WTC11 (cell line): ENCODE measurements around the gene CA10. TPM values are rescaled to one million over a fixed set of nuclear protein-coding genes. Genes with fewer than 3 reads are reported as not detected.

Source experiments
- ATAC-seq: fragments of 200-7000 bp; cut with Tn5 transposase; 2 replicates; pipeline ENCODE4 v1.10.0; 2021; ENCODE audit warnings: mild to moderate bottlenecking, moderate library complexity
- CTCF ChIA-PET: fragments of 300-600 bp; sonication (Branson Sonifier 250); formaldehyde crosslinking; loops from one replicate; lab custom pipeline; 2021; ENCODE audit warnings: antibody characterized with exemption; lab: Charles Lee
- POLR2A ChIA-PET: fragments of 350-600 bp; sonication (Branson Sonifier 250); formaldehyde crosslinking; loops from one replicate; lab custom pipeline; 2021; ENCODE audit warnings: antibody characterized with exemption; lab: Charles Lee
- DNase-seq: peaks from one replicate; pipeline ENCODE4 v3.0.0; 2021; ENCODE audit warnings: low spot score
- H3K27ac Mint-ChIP-seq: 2 replicates; pipeline ENCODE4 v1.8.0; 2021; ENCODE audit warnings: mixed read lengths
- H3K27me3 Mint-ChIP-seq: 2 replicates; pipeline ENCODE4 v1.8.0; 2021; ENCODE audit warnings: low read depth, mild to moderate bottlenecking, moderate library complexity, mixed read lengths
- H3K36me3 Mint-ChIP-seq: 2 replicates; pipeline ENCODE4 v1.8.0; 2021; ENCODE audit warnings: mixed read lengths
- H3K4me1 Mint-ChIP-seq: 2 replicates; pipeline ENCODE4 v1.8.0; 2022; ENCODE audit warnings: mixed read lengths
- H3K4me3 Mint-ChIP-seq: 2 replicates; pipeline ENCODE4 v1.8.0; 2021; ENCODE audit warnings: mild to moderate bottlenecking, moderate library complexity, mixed read lengths
- H3K9me3 Mint-ChIP-seq: 2 replicates; pipeline ENCODE4 v1.8.0; 2021; ENCODE audit warnings: mixed read lengths
- AFF4 ChIP-seq: sonication (generic); formaldehyde crosslinking; IDR thresholded peaks from 2 replicates; pipeline ENCODE4 v1.8.1; 2023; ENCODE audit warnings: mild to moderate bottlenecking, missing genetic modification reagents, borderline replicate concordance
- CBFB ChIP-seq: sonication (generic); formaldehyde crosslinking; IDR thresholded peaks from 2 replicates; pipeline ENCODE4 v1.8.1; 2022; ENCODE audit warnings: mild to moderate bottlenecking, low read depth, missing genetic modification reagents
- CTCF ChIP-seq: fragments of 200-600 bp; IDR thresholded peaks from 2 replicates; pipeline ENCODE4 v1.8.0; 2022; ENCODE audit warnings: antibody characterized with exemption
- E2F5 ChIP-seq: sonication (generic); formaldehyde crosslinking; IDR thresholded peaks from 2 replicates; pipeline ENCODE4 v1.8.1; 2022; ENCODE audit warnings: mild to moderate bottlenecking, moderate library complexity, missing genetic modification reagents
- ELF4 ChIP-seq: sonication (generic); formaldehyde crosslinking; IDR thresholded peaks from 2 replicates; pipeline ENCODE4 v1.8.1; 2022; ENCODE audit warnings: low read depth, mild to moderate bottlenecking, moderate library complexity, missing genetic modification reagents
- ESRRA ChIP-seq: sonication (generic); formaldehyde crosslinking; IDR thresholded peaks from 2 replicates; pipeline ENCODE4 v1.8.1; 2022; ENCODE audit warnings: mild to moderate bottlenecking, missing genetic modification reagents, borderline replicate concordance
- ETV6 ChIP-seq: sonication (generic); formaldehyde crosslinking; IDR thresholded peaks from 2 replicates; pipeline ENCODE4 v1.8.1; 2022; ENCODE audit warnings: mild to moderate bottlenecking, missing genetic modification reagents
- FOXK1 ChIP-seq: sonication (generic); formaldehyde crosslinking; IDR thresholded peaks from 2 replicates; pipeline ENCODE4 v1.8.0; 2022; ENCODE audit warnings: mild to moderate bottlenecking, moderate library complexity, missing genetic modification reagents
- FOXP1 ChIP-seq: sonication (generic); formaldehyde crosslinking; IDR thresholded peaks from 2 replicates; pipeline ENCODE4 v1.8.0; 2022; ENCODE audit warnings: missing genetic modification reagents, mild to moderate bottlenecking, moderate library complexity, borderline replicate concordance
- FOXP4 ChIP-seq: sonication (generic); formaldehyde crosslinking; IDR thresholded peaks from 2 replicates; pipeline ENCODE4 v1.8.0; 2022; ENCODE audit warnings: mild to moderate bottlenecking, missing genetic modification reagents
- GABPB1 ChIP-seq: sonication (generic); formaldehyde crosslinking; IDR thresholded peaks from 2 replicates; pipeline ENCODE4 v1.8.1; 2023; ENCODE audit warnings: mild to moderate bottlenecking, missing genetic modification reagents
- KAT7 ChIP-seq: sonication (generic); formaldehyde crosslinking; IDR thresholded peaks from 2 replicates; pipeline ENCODE4 v1.8.1; 2023; ENCODE audit warnings: missing genetic modification reagents, mild to moderate bottlenecking, borderline replicate concordance
- NFATC4 ChIP-seq: fragments of 250-450 bp; sonication (Bioruptor Pico); IDR thresholded peaks from 2 replicates; pipeline ENCODE4 v1.9.0; 2021; ENCODE audit warnings: mild to moderate bottlenecking
- NR1H2 ChIP-seq: sonication (generic); formaldehyde crosslinking; IDR thresholded peaks from 2 replicates; pipeline ENCODE4 v1.9.0; 2021; ENCODE audit warnings: mild to moderate bottlenecking, moderate library complexity, missing genetic modification reagents
- NR3C1 ChIP-seq: sonication (generic); formaldehyde crosslinking; conservative IDR thresholded peaks from 2 replicates; pipeline ENCODE4 v1.8.1; 2023; ENCODE audit warnings: low read depth, mild to moderate bottlenecking, missing genetic modification reagents
- PRRX2 ChIP-seq: fragments of 250-450 bp; sonication (Bioruptor Pico); IDR thresholded peaks from 2 replicates; pipeline ENCODE4 v1.8.0; 2021; ENCODE audit warnings: mild to moderate bottlenecking
- RELA ChIP-seq: sonication (generic); formaldehyde crosslinking; IDR thresholded peaks from 2 replicates; pipeline ENCODE4 v1.8.1; 2022; ENCODE audit warnings: missing genetic modification reagents, mild to moderate bottlenecking, borderline replicate concordance
- SOX15 ChIP-seq: fragments of 250-450 bp; sonication (Bioruptor Pico); IDR thresholded peaks from 2 replicates; pipeline ENCODE4 v1.9.0; 2021; ENCODE audit warnings: mild to moderate bottlenecking
- SP1 ChIP-seq: sonication (generic); formaldehyde crosslinking; conservative IDR thresholded peaks from 2 replicates; pipeline ENCODE4 v1.8.1; 2022; ENCODE audit warnings: missing genetic modification reagents
- ZNF281 ChIP-seq: sonication (generic); formaldehyde crosslinking; IDR thresholded peaks from 2 replicates; pipeline ENCODE4 v1.8.0; 2023; ENCODE audit warnings: mild to moderate bottlenecking, missing genetic modification reagents
- ZNF512 ChIP-seq: sonication (generic); formaldehyde crosslinking; IDR thresholded peaks from 2 replicates; pipeline ENCODE4 v1.8.1; 2022; ENCODE audit warnings: missing genetic modification reagents, borderline replicate concordance
- ZSCAN18 ChIP-seq: fragments of 250-450 bp; sonication (Bioruptor Pico); IDR thresholded peaks from 2 replicates; pipeline ENCODE4 v2.1.2; 2022; ENCODE audit warnings: mild to moderate bottlenecking, moderate library complexity
- total RNA-seq: library from RNA; stranded (reverse); gene quantifications from 3 replicates; pipeline ENCODE4 v1.2.3, GENCODE V29; 2021

The CA10 gene
- total RNA-seq, 1 experiment from 2014 or later = 0.90 TPM

- H3K4me3 Mint-ChIP-seq = no peak overlapping the region
- peaks cover 69% of the 10 kb centered on the region for H3K9me3 Mint-ChIP-seq
- H3K27me3 Mint-ChIP-seq = peaks cover 6% of the 10 kb centered on the region; the same call in 1 of the 2 replicates
- ATAC-seq = no peak
- no peaks in the 10 kb centered on the region for H3K4me1 Mint-ChIP-seq
- peaks cover 27% of the 10 kb centered on the region for H3K36me3 Mint-ChIP-seq
- no peak for DNase-seq
- CTCF ChIA-PET = no interaction called here
- POLR2A ChIA-PET = no interaction called here
- H3K27ac Mint-ChIP-seq = no peak overlapping the region
- TF ChIP-seq ETV6 (CRISPR knock-in tag) (no peak), ESRRA (no peak), FOXP4 (CRISPR knock-in tag) (no peak), RELA (CRISPR knock-in tag) (no peak), NFATC4 (CRISPR knock-in tag) (no peak), FOXP1 (CRISPR knock-in tag) (no peak), CTCF (no peak), SP1 (CRISPR knock-in tag) (no peak), E2F5 (CRISPR knock-in tag) (no peak), AFF4 (CRISPR knock-in tag) (no peak), GABPB1 (no peak), NR1H2 (CRISPR knock-in tag) (no peak), ZNF512 (CRISPR knock-in tag) (no peak), KAT7 (no peak)
Measured at GRCh38 chr17:51954232-51954765, 204.2 kb downstream of the CA10 start.

GRCh38 chr17:51951741-51952140, 206.8 kb downstream of the CA10 start:
- Mint-ChIP-seq H3K27me3 (peaks cover 6% of the 10 kb centered on the region; the same call in 1 of the 2 replicates), H3K36me3 (peaks cover 29% of the 10 kb centered on the region), H3K4me1 (no peaks in the 10 kb centered on the region), H3K4me3 (no peak overlapping the region), H3K27ac (no peak overlapping the region), H3K9me3 (peaks cover 69% of the 10 kb centered on the region)
- ChIA-PET POLR2A (no interaction called here), CTCF (no interaction called here)
- ATAC-seq = no peak
- no peak for DNase-seq
- no peak for TF ChIP-seq ZNF281
- TF ChIP-seq NR3C1 (CRISPR knock-in tag) = no peak
- TF ChIP-seq FOXK1 (CRISPR knock-in tag) = no peak
- TF ChIP-seq ZSCAN18 (CRISPR knock-in tag) = no peak
- no peak for TF ChIP-seq SOX15 (CRISPR knock-in tag)
- no peak for TF ChIP-seq CBFB
- no peak for TF ChIP-seq ELF4 (CRISPR knock-in tag)
- TF ChIP-seq PRRX2 (CRISPR knock-in tag) = no peak
- TF ChIP-seq SP1 (CRISPR knock-in tag) = no peak
- TF ChIP-seq ESRRA = no peak
